RWPE1 (cell line): Measurements from ENCODE around the gene CD7.
A peak's percentile ranks its signal among the peaks of the same experiment; 100 is the strongest.

Source experiments
- CTCF ChIA-PET: fragments of 350-600 bp; sonication (Branson Sonifier 250); formaldehyde crosslinking; extraction: SDS; loops from one replicate; lab custom pipeline; 2021; lab: Yijun Ruan, JAX
- POLR2A ChIA-PET: fragments of 400-600 bp; formaldehyde crosslinking; extraction: SDS; loops from one replicate; lab custom pipeline; 2020; ENCODE audit warnings: antibody characterized with exemption; ENCODE audit not compliant: low non-redundant PET; lab: Yijun Ruan, JAX
- DNase-seq: peaks from one replicate; pipeline ENCODE4 v3.0.0; 2012; ENCODE audit warnings: low spot score
- H3K27ac ChIP-seq: fragments of 450-650 bp; 2 replicates; pipeline ENCODE4 v1.5.1; 2017
- TF ChIP-seq, protein P1 (sequence below): fragments of 450-650 bp; conservative IDR thresholded peaks from 2 replicates; pipeline ENCODE4 v1.5.1; 2017; ENCODE audit warnings: low read depth, mild to moderate bottlenecking

Gene CD7

DNA sequence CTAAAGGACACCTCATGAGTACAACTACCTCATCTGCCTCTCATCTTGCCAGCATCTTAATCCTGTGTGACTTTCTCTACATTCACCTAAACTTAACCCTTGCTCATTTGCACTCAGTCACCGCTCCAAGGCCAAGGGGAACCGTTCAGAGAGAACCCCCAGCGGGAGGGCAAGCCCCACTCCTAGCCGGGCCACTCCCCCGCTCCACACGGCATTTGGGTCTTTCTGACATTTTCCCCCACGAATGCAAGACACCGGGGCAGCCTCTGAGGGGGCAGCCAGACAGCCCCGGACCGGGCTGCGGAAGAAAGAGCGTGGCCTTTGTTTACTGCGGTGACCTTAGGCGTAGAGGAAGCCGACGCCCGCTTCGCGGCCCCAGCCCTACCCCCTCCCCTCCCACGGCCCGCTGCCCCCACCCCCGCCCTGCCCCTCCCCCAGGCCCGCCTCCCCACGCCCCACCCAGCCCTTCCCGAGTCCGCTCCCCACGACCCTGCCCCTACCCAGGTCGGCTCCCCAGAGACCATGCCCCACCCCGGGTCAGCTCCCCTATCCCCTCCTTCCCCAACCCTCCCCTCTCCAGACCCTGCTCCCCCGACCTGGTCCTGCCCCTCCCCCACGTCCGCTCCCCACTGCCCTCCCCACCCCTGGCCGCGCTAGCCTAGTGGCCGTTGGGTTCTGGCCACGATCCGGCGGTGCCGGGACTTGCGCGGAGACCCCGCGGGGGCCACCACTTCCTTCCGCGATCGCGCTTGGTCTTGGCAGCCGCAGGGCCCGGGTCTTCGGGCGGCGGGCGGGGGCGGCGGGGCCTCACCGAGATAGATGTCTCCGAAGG, 44.7 kb downstream of the CD7 start:
- DNase-seq = no peak
- ChIA-PET CTCF (no interaction called here), POLR2A (interaction anchor here (1.1 to 1.6 kb wide), 2 partner anchors 10 to 26 kb away, joined by 4 read pairs; no protein-coding TSS in a partner anchor)
- TF ChIP-seq, protein P1, sequence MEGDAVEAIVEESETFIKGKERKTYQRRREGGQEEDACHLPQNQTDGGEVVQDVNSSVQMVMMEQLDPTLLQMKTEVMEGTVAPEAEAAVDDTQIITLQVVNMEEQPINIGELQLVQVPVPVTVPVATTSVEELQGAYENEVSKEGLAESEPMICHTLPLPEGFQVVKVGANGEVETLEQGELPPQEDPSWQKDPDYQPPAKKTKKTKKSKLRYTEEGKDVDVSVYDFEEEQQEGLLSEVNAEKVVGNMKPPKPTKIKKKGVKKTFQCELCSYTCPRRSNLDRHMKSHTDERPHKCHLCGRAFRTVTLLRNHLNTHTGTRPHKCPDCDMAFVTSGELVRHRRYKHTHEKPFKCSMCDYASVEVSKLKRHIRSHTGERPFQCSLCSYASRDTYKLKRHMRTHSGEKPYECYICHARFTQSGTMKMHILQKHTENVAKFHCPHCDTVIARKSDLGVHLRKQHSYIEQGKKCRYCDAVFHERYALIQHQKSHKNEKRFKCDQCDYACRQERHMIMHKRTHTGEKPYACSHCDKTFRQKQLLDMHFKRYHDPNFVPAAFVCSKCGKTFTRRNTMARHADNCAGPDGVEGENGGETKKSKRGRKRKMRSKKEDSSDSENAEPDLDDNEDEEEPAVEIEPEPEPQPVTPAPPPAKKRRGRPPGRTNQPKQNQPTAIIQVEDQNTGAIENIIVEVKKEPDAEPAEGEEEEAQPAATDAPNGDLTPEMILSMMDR = no peak
- H3K27ac ChIP-seq = peak overlapping the region; percentile 94

DNA sequence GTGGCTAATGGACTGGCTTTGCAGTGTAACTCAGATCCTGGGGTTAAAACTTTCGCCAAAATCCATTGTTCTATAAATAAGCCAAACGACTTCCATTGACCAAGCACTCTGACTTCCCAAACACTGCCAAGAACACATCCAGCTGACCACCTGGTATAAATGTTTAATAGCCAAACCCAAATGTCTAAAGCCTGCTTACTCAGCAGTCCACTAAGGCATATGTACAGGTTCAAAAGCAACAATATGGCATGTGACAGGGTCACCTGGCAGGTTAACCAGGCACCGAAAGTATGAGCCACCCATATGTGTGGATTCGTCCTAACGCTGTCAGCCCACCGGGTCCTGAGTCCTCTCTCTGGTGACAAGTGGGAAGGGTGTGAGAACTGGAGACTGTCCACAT, 46.0 kb downstream of the CD7 start:
- peak overlapping the region; percentile 94 for H3K27ac ChIP-seq
- TF ChIP-seq, protein P1 = no peak
- no peak for DNase-seq
- CTCF ChIA-PET = interaction anchor here (0.6 kb wide), 1 partner anchor 142 kb away, joined by 3 read pairs; no protein-coding TSS in a partner anchor
- POLR2A ChIA-PET = interaction anchor here (0.6 kb wide), 1 partner anchor 52 kb away, joined by 3 read pairs; no protein-coding TSS in a partner anchor

DNA sequence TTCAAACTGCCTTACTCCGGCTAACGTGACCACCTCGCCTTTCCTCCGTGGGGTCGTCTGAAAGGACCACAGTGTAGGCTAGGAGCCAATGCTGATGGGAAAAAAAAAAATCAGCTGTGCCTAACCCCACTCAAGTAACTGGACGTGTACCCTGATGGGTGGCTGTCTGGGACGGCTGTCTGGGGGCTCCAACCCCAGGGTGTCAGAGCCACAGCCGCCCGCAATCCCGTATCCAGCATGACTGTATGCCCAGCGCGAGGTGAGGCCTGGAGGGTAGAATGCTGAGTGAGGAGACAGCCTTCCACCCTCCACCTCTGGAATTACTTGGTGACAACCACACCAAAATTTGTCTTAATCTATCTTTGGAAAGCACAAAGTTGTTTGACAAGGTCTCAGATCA, 46.8 kb downstream of the CD7 start:
- TF ChIP-seq, protein P1 = no peak
- peak overlapping the region; percentile 94 for H3K27ac ChIP-seq
- CTCF ChIA-PET = interaction anchor here (0.6 kb wide), 1 partner anchor 240 kb away, joined by 5 read pairs; no protein-coding TSS in a partner anchor

DNA sequence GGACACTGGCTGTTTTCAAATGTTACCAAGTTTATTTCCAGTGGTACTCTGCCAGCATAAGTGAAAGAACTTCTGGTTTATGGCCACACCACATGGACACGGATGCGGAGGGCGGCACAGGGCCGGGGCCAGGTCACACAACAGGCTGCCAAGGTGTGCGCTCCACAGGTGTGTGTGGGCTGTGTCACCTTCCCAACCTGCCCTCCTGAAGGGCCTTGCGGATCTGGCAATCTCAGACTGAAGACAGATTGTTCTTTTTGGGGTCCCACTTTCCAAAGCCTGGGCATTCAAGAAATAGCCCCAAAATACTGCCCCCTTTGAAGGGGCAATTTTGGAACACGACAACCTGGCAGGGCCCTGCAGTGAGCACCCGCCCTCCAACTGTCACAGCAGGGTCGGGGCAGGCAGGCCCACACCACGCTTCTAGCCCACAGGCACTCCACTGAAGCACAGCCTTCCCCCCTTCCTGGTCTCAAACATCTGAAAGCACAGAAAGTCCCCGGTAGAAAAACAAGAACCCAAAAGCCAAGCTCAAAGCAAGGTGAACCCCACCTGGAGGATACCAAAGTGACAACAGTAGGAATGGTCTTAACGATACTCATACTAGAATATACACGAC, 47.4 kb downstream of the CD7 start:
- peak overlapping the region; percentile 94 for H3K27ac ChIP-seq
- TF ChIP-seq, protein P1 = no peak
- CTCF ChIA-PET = interaction anchor here (0.6 to 0.8 kb wide), 4 partner anchors 31 to 267 kb away, joined by 3 to 5 read pairs (median 4); no protein-coding TSS in a partner anchor
- DNase-seq = no peak
- POLR2A ChIA-PET = no interaction called here

More for the DNA sequence above, 46.8 kb downstream of the CD7 start:
- no peak for DNase-seq
- POLR2A ChIA-PET = no interaction called here

DNA sequence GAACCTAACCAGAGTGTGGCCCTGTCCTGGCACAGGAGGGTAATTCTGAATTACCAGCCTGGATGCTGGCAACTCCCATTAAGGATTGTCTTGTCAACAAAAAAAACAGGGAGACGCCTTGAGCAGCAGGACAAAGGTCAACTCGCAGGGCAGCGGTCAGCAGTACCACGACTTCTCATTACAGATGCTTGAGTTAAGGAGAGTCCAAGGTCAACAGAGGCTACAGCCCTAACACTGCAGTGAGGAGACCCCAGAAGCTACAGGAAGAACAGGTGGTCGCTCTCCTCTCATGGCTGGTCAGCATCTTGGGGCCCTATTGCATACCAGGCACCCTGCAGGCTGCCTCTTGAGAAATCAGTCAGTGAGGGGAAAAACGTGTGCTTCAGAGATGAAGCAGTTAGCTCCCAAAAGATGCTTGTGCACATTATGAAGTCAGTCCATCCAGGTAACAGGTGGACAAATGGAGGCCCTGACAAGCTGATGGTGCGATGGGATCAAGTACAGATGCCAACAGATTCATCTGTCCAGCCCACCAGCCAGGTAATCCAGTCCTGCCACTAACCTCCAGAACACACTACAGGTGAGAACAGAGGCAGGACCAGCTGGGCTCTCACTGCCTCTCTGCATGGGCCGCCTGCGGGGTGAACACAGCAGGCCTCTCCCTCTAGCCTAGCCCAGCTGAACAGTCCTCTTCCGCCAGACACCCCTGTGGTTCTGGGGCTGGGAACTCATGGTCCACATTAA, 48.1 kb downstream of the CD7 start:
- TF ChIP-seq, protein P1 = no peak
- ChIA-PET POLR2A (no interaction called here), CTCF (interaction anchor here (0.6 to 0.8 kb wide), 5 partner anchors 26 to 1666 kb away, joined by 3 to 8 read pairs (median 3); no protein-coding TSS in a partner anchor)
- H3K27ac ChIP-seq = peak overlapping the region; percentile 94
- no peak for DNase-seq
